ENCODE results near the gene RNF157. TPM values are rescaled to one million over a fixed set of nuclear protein-coding genes. Genes with fewer than 3 reads are reported as not detected.

The RNF157 gene
- total and polyA plus RNA-seq, 9 of the 15 experiments (the other 6 are each of a cell fraction or from before 2014, with no cell fraction given) = 8.1 to 31.7 (median 20.8) TPM

GRCh38 chr17:76182016-76182764 lies 58.1 kb downstream of the RNF157 start (continued):
- no peak for TF ChIP-seq TSHZ1 (CRISPR knock-in tag; IDR thresholded peaks at IDR 0.05)
- TF ChIP-seq ZBTB8A (IDR thresholded peaks at IDR 0.05; ENCODE audit: partially characterized antibody) = no peak
- no peak for TF ChIP-seq EHMT2 (IDR thresholded peaks at IDR 0.05)
- no peak for TF ChIP-seq RBM25 (IDR thresholded peaks at IDR 0.05; ENCODE audit: low read depth, low read length, severe bottlenecking)
- TF ChIP-seq MTA2 (IDR thresholded peaks at IDR 0.05; ENCODE audit: low read depth) = no peak
- TF ChIP-seq ZNF512 (tag; IDR thresholded peaks at IDR 0.05) = no peak
- no peak for TF ChIP-seq STAT5A (IDR thresholded peaks at IDR 0.05; ENCODE audit: borderline replicate concordance, low read length)
- TF ChIP-seq ELF1 (tag; IDR thresholded peaks at IDR 0.05) = no peak
- no peak for TF ChIP-seq NUFIP1 (IDR thresholded peaks at IDR 0.05; ENCODE audit: partially characterized antibody)
- peak; percentile 25 for TF ChIP-seq DACH1 (IDR thresholded peaks at IDR 0.05; ENCODE audit: partially characterized antibody)
- no peak for TF ChIP-seq ATF2 (CRISPR knock-in tag; IDR thresholded peaks at IDR 0.05)
- TF ChIP-seq SP2 (IDR thresholded peaks at IDR 0.05; ENCODE audit: extremely low read depth, low read depth, low read length, poor library complexity, severe bottlenecking) = no peak
- peak; percentile 77 for TF ChIP-seq USF1 (CRISPR knock-in tag; IDR thresholded peaks at IDR 0.05)
- TF ChIP-seq ZNF217 (CRISPR knock-in tag; IDR thresholded peaks at IDR 0.05) = no peak
- no peak for TF ChIP-seq ZNF143 (CRISPR knock-in tag; IDR thresholded peaks at IDR 0.05)
- TF ChIP-seq U2AF1 (optimal IDR thresholded peaks at IDR 0.05; ENCODE audit: low read depth, low read length) = no peak
- no peak for TF ChIP-seq ZSCAN29 (IDR thresholded peaks at IDR 0.05)
- no peak for TF ChIP-seq PCBP2 (IDR thresholded peaks at IDR 0.05; ENCODE audit: low read depth, low read length, poor library complexity, severe bottlenecking)
- no peak for TF ChIP-seq ELF2 (CRISPR knock-in tag; IDR thresholded peaks at IDR 0.05)
- TF ChIP-seq ZNF561 (CRISPR knock-in tag; conservative IDR thresholded peaks at IDR 0.05) = no peak
- TF ChIP-seq KDM5B (IDR thresholded peaks at IDR 0.05; ENCODE audit: insufficient replicate concordance, low read depth, low read length) = no peak
- no peak for TF ChIP-seq SETDB1 (IDR thresholded peaks at IDR 0.05; ENCODE audit: low read length)
- TF ChIP-seq ZNF436 (CRISPR knock-in tag; IDR thresholded peaks at IDR 0.05) = no peak
